MM.1S (cell line): ENCODE measurements around the gene TPM1.

Experiments used
- DNase-seq: peaks from one replicate; pipeline ENCODE4 v3.0.0-alpha.2; 2015
- H2AFZ ChIP-seq: fragments of 300-600 bp; sonication (generic); 2 replicates; pipeline ENCODE4 v1.6.0; 2016; ENCODE audit warnings: antibody characterized with exemption, low read length
- H3F3A ChIP-seq: fragments of 300-600 bp; sonication (generic); 2 replicates; pipeline ENCODE4 v1.6.1; 2016; ENCODE audit warnings: mild to moderate bottlenecking, antibody characterized with exemption, low read length, moderate library complexity, mixed read lengths; ENCODE audit not compliant: insufficient read depth
- H3K27ac ChIP-seq: fragments of 300-600 bp; sonication (generic); 2 replicates; pipeline ENCODE4 v1.5.1; 2016; ENCODE audit warnings: mild to moderate bottlenecking, low read length
- H3K27me3 ChIP-seq: fragments of 300-600 bp; sonication (generic); replicated peaks from 2 replicates; pipeline ENCODE4 v1.6.0; 2016; ENCODE audit warnings: low read length; ENCODE audit not compliant: insufficient read depth
- H3K36me3 ChIP-seq: fragments of 300-600 bp; sonication (generic); replicated peaks from 2 replicates; pipeline ENCODE4 v1.6.1; 2016; ENCODE audit warnings: mild to moderate bottlenecking, low read length, mixed read lengths; ENCODE audit not compliant: insufficient read depth
- H3K4me1 ChIP-seq: fragments of 300-600 bp; sonication (generic); 2 replicates; pipeline ENCODE4 v1.6.1; 2016; ENCODE audit warnings: low read length, mixed read lengths
- H3K4me2 ChIP-seq: fragments of 300-600 bp; sonication (generic); 2 replicates; pipeline ENCODE4 v1.6.0; 2016; ENCODE audit warnings: low read depth, low read length
- H3K4me3 ChIP-seq: fragments of 300-600 bp; sonication (generic); 2 replicates; pipeline ENCODE4 v1.5.1; 2016; ENCODE audit warnings: low read length, mixed read lengths
- H3K79me2 ChIP-seq: fragments of 300-600 bp; sonication (generic); 2 replicates; pipeline ENCODE4 v1.6.1; 2016; ENCODE audit warnings: mixed run types, low read length, mixed read lengths
- H3K9ac ChIP-seq: fragments of 300-600 bp; sonication (generic); 2 replicates; pipeline ENCODE4 v1.6.1; 2016; ENCODE audit warnings: low read length, mixed read lengths
- H3K9me2 ChIP-seq: fragments of 300-600 bp; sonication (generic); replicated peaks from 2 replicates; pipeline ENCODE4 v1.6.1; 2016; ENCODE audit warnings: mild to moderate bottlenecking, low read length, mixed read lengths; ENCODE audit not compliant: insufficient read depth
- H3K9me3 ChIP-seq: fragments of 300-600 bp; sonication (generic); replicated peaks from 2 replicates; pipeline ENCODE4 v1.6.1; 2016; ENCODE audit warnings: mild to moderate bottlenecking, low read length, mixed read lengths; ENCODE audit not compliant: insufficient read depth
- H4K20me1 ChIP-seq: fragments of 300-600 bp; sonication (generic); 2 replicates; pipeline ENCODE4 v1.6.1; 2016; ENCODE audit warnings: mild to moderate bottlenecking, low read length, moderate library complexity, mixed read lengths; ENCODE audit not compliant: insufficient read depth
- CTCF ChIP-seq: fragments of 300-600 bp; sonication (generic); IDR thresholded peaks from 2 replicates; pipeline ENCODE4 v1.5.1; 2016; ENCODE audit warnings: antibody characterized with exemption, low read length, mixed read lengths
- EZH2 ChIP-seq: fragments of 300-600 bp; sonication (generic); optimal IDR thresholded peaks from 2 replicates; pipeline ENCODE3; 2017; ENCODE audit warnings: low read depth, mild to moderate bottlenecking, antibody characterized with exemption, low read length, mixed read lengths
- EZH2phosphoT487 ChIP-seq: fragments of 300-600 bp; sonication (generic); IDR thresholded peaks from 2 replicates; pipeline ENCODE4 v1.6.1; 2018; ENCODE audit warnings: antibody characterized with exemption, low read length

The TPM1 gene

GRCh38 chr15:63052961-63053698, 10.6 kb downstream of the TPM1 start:
- no peaks in the 10 kb centered on the region for H3K27me3 ChIP-seq
- no peaks in the 10 kb centered on the region for H3K9me3 ChIP-seq
- H3F3A ChIP-seq, result peaks cover 5% of the 10 kb centered on the region; the same call in 1 of the 2 replicates
- H3K27ac ChIP-seq, result no peak overlapping the region
- H2AFZ ChIP-seq, result no peak overlapping the region
- no peak overlapping the region for H3K9ac ChIP-seq
- H3K4me2 ChIP-seq, result no peak overlapping the region
- no peaks in the 10 kb centered on the region for H3K36me3 ChIP-seq
- no peak overlapping the region for H3K4me3 ChIP-seq
- no peaks in the 10 kb centered on the region for H3K9me2 ChIP-seq
- no peaks in the 10 kb centered on the region for H4K20me1 ChIP-seq
- DNase-seq, result no peak
- TF ChIP-seq CTCF, result no peak
- no peak for TF ChIP-seq EZH2phosphoT487
- TF ChIP-seq EZH2, result no peak
- 0 out of 2 replicates have a peak, but pooled peaks cover 4% of the 10 kb centered on the region for H3K4me1 ChIP-seq
- H3K79me2 ChIP-seq, result no peaks in the 10 kb centered on the region

GRCh38 chr15:63054281-63054683, 11.7 kb downstream of the TPM1 start:
- Histone ChIP-seq H3K4me2 (no peak overlapping the region), H3K27me3 (no peaks in the 10 kb centered on the region), H3K9me3 (no peaks in the 10 kb centered on the region), H4K20me1 (no peaks in the 10 kb centered on the region), H3K4me1 (0 out of 2 replicates have a peak, but pooled peaks cover 3% of the 10 kb centered on the region), H3K79me2 (no peaks in the 10 kb centered on the region), H3K4me3 (no peak overlapping the region), H3K36me3 (no peaks in the 10 kb centered on the region), H2AFZ (no peak overlapping the region), H3K9ac (no peak overlapping the region), H3K27ac (no peak overlapping the region), H3F3A (no peaks in the 10 kb centered on the region), H3K9me2 (no peaks in the 10 kb centered on the region)
- TF ChIP-seq EZH2phosphoT487 (no peak), CTCF (no peak), EZH2 (no peak)
- no peak for DNase-seq

- Histone ChIP-seq H3K4me1 (no peaks in the 10 kb centered on the region), H3K9me3 (no peaks in the 10 kb centered on the region), H2AFZ (no peak overlapping the region), H3K79me2 (no peaks in the 10 kb centered on the region), H3K27me3 (no peaks in the 10 kb centered on the region), H3K4me2 (no peak overlapping the region), H3K9me2 (no peaks in the 10 kb centered on the region), H3K9ac (no peak overlapping the region), H3K27ac (no peak overlapping the region), H3F3A (no peaks in the 10 kb centered on the region), H4K20me1 (no peaks in the 10 kb centered on the region), H3K4me3 (no peak overlapping the region), H3K36me3 (no peaks in the 10 kb centered on the region)
- DNase-seq, result no peak
- TF ChIP-seq EZH2phosphoT487 (no peak), CTCF (no peak), EZH2 (no peak)
These were observed 12.4 kb downstream of the TPM1 start for GRCh38 chr15:63054985-63055384.
